Fibroblast of gingiva (primary cell): ENCODE measurements around the gene VEPH1.

Source experiments
- DNase-seq: peaks from one replicate; pipeline ENCODE4 v3.0.0-alpha.2; 2011; ENCODE audit warnings: low read depth

Gene VEPH1

DNA sequence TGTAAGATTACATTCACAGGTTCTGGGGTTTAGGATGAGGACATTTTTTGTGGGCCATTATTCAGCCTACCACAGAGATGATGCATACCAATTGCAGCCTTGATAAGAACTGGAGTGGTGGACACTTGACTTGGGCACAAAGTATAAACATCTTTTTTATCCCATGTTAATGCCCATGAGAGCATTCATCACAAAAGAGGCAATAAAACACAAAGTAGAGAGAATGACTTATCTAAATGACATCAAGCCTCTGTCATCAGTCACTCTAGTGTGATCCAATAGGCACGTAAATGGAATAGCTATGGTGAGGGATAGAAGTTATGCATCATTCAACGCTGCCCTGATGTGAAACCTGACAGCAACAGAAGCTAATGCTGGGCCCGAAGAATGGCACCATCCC is 25.8 kb downstream of the VEPH1 start:
- no peak for DNase-seq

DNA sequence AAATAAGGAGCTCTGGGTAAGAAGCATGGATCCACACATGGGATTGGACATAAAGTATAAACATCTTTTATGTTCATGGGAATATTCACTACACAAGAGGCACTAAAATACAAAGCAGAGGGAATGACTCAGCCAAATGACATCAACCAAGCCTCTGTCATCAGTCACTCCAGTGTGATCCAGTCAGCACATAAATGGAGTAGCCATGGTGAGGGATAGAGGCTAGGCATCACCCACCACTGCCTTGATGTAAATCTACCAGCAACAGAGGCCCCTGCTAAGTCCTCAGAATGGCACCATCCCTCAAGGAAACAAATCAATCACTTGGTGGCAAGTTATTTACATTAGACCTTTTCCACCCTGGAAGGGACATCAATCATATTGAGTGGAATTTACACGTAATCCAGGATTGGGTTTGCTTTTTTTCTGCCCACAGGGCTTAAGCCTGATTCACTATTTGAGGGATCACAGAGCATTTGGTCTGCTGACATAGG is 27.2 kb downstream of the VEPH1 start:
- DNase-seq, result no peak

DNA sequence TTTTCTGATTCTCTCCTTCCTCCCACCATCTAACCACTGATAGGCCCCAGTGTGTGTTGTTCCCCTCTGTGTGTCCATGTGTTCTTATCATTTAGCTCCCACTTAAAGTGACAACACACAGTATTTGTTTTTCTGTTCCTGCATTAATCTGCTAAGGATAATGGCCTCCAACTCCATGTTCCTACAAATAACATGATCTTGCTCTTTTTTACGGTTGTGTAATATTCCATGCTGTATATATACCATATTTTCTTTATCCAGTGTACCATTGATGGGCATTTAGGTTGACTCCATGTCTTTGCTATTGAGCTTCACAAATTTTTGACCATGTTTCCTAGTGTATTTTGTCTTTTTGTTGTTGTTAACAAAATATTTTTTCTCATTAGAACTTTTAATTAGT is 30.6 kb downstream of the VEPH1 start:
- DNase-seq, result no peak

DNA sequence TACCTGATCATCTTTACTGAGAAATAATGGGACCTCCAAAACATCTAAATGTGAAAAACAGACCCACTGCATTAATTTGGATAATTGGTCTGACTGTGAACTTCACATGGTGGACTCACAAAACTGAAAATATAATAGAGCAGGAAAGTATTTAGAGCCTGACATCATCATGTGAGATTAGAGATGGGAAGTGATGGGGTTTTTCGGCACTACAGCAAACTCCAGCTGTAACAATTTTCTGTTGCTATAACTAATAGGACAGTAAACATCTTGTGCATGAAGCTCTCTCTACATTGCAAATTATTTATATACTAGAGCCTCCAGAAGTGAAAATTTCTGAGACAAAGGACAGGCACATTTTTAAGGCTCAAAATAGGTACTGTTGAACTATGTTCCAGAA is 32.2 kb downstream of the VEPH1 start:
- no peak for DNase-seq

DNA sequence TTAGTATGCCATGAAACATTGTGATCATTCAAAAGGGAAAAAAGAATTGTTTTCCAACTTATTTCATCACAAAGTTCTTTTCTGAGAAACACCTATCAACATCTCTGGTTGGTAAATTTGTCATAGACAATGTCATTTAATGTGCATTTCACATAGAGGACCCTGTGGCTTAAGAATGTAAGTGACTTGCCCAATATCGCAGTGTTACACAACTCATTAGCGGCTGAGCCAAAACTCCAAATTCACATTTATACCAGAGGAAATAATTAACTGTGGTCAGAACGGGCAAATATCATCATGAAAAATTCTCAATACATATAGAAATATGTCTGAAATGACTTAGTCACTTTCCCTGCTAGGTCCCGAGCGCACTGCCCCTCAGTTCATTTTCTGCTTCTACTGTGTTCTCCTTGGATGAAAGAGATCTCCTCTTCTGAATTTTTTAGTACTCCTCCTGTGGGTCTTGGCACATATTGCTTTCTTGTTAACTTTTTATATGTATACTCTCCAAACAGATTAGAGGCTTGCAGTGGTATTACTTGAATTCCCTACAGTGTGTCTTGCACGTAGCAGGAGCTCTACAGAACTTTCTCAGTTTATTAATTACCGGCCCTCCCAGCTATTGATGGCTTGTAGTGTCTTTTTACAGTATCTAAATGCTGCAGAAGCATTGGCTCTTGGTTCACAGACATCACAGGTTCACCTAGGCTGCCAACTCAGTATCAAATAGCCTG is 33.5 kb downstream of the VEPH1 start:
- peak; percentile 51 for DNase-seq

DNA sequence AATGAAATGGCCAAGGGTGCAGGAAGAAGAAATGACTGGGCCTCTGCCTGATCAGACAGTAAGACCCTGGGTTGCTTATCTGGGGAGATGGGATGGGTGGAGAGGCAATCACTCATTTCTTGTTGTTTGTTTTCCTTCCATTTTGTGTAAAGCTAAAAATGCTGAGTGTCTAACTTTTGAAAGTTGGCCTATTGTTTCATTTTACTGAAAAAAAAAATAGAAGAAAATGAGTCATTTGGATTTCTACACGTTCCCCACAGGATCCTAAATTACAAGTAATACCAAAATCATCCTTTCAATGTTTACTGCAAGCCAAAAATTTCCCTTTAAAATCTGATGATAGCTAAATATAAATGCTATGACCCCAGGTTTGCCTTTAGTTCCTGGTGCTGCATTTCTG is 36.0 kb downstream of the VEPH1 start:
- DNase-seq, result peak; percentile 47

DNA sequence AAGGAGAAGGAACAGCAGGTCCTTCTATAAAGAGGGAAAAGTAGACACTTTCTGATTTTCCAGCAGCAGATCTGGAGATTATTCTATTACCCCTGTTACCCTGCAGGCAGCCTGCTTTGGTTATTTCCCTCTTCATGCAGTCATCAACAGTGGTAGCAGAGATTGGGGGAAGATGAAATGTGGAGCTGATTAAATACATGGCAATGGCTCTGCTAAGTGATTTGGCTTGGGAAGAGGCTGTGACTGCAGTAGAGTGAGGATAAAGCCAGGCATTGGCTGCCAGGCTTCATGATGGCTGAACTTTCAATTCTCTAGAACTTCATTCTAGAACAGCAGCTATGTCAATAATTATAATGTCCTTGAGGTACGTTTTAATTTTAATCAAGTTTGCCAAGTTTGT is 37.5 kb downstream of the VEPH1 start:
- DNase-seq, result peak; percentile 54

DNA sequence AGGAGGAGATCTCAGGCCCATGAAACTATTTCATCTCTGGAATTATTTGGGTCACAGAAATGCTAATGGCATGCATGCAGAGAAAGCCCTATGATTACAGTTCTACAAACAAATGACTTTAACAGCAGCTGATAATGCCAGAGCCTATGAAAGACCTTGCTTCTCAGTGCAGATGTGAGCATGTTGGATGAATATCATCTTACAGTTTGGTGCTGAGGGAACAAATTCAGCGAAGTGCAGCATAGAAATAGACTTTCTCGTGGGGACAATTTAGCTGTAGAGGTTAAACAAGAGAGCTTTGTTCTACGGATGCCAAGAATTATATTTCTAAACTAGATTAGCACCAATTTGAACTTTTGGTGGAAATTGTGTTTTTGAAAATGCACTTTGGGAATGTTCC is 38.9 kb downstream of the VEPH1 start:
- DNase-seq, result peak; percentile 68

DNA sequence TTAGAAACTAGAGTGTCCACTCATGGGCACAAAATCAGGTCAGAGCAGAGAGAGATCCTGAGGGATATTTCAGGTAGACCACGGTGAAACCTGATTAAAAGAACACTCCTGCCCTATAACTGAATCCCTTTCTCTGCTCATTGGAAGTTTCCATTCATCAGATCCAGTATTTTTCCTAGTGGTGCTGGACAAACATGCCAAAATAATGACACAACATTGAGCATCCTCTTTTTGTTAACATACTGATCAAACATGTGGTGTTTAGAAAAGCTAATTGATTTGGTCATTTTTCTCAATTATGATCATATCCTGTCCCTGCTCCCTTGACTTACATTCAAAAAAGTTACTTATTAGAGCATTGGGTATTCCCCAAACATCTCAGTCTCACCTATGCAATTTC is 39.4 kb downstream of the VEPH1 start:
- no peak for DNase-seq

DNA sequence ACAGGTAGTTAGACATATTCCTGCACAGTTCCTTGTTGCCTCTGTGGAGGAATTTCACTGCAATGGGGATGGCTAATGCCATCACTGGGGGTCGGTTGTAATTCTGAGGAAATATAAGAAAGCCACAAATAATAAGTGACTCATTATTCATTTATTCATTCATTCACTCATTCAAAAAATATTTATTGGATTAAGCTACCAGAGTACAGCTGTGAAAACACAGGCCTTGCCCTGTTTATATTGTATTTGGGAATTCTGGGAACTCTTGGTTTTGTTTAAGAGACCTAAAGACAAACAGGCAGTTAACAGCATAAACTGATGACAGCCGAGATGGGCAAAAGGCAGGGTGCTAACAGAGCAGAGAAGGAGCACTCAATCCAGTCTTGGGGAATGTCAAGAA is 43.0 kb downstream of the VEPH1 start:
- DNase-seq, result peak; percentile 52

DNA sequence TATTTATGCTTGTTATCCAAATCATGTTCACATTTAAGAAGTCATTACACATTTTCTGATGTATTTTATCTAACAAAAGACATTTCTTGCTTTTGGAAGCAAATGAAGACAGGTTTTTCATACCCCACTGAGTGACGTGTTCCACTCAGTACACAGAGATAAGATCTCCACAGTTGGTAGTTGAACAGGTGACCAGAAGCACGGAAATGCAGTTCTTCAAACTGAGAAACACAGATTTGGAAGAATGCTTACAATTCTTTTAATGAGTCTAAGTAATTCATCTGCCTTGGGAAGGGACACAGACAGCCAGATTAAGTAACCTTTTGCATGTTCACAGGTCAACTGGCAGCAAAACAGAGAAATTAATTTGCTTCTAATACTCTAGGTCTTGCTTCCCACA is 43.5 kb downstream of the VEPH1 start:
- no peak for DNase-seq

DNA sequence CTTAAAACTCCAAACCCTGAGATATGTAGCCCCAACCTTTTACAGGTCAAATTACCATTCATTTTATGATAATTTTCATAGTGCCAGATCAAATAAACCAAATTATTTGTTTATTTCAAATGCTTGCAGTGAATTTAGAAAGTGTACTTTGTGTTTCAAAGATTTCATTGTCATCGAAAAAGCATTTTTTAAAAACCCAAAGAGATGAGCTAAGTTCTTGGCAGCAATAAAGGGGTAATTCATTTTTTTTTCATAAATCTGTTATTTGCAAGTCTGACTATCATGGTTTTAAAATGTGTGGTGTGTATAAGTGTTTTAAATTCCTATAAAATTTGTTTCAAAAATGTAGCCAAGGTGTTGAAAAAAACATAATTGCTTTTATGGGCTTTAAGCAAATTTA is 49.4 kb downstream of the VEPH1 start:
- no peak for DNase-seq

DNA sequence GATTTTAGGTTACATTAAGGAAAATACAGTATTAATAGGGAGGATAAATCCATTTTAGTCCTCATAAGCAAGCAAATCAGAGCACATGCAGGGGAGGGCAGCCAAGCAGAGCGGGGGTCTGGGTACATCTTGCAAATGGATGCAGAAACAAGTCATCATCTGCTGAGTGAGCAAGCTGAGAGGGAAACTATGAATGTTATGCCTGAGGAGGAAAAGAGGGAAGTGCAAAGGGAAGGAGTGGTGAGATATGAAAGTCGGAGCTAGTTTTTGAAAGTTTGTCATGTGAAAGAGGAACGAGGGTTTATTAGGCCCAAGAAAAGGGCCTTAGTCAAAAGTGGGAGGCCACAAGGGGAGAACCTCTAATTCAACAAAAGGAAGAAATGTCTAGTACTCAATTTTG is 51.1 kb downstream of the VEPH1 start:
- no peak for DNase-seq

DNA sequence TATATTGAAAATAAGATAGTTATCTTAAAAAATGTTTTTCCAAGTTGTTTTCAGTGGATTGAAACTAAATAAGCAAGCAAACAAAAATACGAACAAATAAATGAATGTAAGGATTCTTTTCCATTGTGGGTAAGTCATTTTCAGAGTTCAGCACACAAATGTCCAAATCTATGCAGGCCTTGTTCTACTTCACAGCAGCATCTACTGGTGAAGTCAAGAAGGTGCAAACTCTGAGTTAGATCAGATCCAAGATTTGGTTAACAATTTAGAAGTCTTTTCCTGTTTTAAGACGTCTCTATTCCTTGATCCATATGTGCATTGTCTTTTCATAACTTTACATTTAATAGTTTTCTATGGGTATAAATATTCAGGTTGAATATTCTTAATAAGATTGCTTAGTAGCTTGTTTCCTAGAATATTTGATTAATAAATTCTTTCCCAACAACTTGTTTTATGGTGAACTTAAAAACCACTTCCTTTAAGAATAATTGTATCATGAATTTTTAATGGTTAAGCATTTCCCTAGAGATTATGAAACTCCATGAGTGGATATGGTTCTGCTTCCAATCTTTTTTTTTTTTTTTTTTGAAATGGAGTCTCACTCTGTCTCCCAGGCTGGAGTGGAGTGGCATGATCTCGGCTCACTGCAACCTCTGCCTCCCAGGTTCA is 56.1 kb downstream of the VEPH1 start:
- peak; percentile 70 for DNase-seq

DNA sequence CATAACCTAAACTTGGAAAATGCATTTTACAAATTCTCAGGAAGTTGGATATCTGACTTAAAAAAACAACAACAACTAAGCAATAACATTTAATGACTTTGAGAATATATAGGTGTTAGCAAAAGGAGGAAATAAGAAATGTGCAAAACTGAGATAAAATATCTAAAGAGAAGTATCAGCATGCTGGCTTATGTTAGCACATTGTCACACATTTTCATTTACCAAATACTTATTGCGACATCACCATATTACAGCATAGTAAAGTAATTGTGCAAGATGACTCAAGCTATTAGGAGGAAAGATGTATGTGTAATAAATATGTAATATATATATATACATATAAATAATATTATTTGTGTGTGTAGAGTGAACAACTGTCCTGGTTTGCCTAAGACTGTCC is 57.4 kb downstream of the VEPH1 start:
- DNase-seq, result peak; percentile 85

DNA sequence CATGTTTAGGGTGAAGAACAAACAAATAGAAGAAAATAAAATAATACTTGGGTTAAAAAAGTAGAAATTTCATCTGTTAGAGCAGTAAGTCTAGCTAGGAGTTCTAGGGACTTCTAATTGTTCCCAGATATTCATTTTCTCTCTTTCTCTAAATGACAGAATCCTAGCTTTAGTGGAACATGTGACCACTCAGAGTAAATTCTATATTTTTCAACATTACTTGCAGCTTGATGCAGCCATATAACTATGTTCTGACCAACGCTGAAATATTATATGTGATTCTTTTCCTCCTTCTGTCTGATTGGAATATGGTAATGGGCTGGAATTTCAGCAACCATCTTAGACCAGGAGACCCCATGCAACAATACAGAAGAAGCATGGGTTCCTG is 58.4 kb downstream of the VEPH1 start:
- peak; percentile 69 for DNase-seq

DNA sequence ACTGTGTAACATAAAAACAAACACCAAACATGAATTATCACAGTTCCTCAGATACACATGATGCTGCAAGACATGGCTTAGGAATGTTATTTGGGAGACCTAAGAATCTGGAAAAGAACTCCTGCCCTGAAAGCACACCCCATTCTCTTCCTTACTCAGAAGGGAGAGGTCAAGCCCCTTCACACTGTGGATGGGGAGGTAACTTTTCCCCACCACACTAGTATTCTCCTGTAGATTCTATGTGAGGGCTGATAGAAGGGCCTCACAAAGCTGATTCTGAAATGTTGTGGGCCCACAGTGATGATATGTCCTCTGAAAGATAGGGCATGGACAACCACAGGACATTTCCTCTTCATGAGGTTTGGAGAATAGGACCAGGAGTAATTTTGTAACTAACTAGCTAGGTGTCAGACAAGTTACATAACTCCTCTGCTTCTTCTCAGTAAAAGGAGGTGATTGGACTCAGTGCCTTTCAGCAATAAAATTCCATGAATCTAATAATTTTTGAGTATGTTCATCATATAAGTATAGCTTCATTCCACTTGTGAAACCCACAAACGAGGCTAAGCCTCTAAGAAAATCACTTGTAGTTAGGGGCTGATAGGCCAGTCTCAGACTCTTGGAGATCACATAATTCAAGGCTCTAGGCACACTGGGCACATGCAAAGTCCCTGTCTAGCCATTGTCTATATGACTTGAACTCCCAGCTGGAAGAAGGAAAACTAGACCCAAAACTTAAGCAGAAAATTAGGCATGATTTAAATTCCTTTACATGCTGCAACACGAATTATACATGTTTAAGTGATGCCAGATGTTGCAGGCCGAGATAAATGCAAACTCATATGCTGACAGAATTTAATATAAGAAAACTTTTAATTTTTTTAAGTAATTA is 59.1 kb downstream of the VEPH1 start:
- peak; percentile 92 for DNase-seq

DNA sequence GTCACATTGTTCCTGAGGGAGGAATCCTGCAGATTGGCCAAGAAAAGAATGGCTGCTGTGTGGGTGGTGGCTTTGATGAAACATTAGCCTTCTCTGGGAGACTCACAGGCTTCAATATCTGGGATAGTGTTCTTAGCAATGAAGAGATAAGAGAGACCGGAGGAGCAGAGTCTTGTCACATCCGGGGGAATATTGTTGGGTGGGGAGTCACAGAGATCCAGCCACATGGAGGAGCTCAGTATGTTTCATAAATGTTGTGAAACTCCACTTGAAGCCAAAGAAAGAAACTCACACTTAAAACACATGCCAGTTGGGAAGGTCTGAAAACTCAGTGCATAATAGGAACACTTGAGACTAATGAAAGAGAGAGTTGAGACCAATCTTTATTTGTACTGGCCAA is 60.5 kb downstream of the VEPH1 start:
- DNase-seq, result peak; percentile 74

DNA sequence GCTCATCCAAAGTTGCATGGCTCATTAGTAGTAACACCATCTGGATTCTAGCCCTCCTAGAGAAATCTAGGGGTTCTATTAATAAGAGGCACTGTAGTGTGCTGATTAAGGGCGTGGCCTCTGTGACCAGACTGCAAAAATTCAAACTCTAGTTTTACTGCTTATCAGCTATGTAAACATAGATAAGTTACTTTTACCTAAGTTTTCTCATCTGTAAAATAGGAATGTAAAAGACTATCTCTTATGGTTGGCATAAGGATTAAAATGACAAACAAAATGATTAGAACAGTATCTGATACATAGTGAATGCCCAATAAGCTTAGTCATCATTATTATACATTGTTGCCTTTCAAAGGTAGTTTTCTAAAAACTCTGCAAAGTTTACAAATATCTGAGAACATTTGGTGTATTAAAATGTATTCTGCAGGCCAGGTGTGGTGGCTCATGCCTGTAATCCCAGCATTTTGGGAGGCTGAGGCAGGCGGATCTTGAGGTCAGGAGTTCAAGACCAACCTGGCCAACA is 62.1 kb downstream of the VEPH1 start:
- DNase-seq, result no peak

DNA sequence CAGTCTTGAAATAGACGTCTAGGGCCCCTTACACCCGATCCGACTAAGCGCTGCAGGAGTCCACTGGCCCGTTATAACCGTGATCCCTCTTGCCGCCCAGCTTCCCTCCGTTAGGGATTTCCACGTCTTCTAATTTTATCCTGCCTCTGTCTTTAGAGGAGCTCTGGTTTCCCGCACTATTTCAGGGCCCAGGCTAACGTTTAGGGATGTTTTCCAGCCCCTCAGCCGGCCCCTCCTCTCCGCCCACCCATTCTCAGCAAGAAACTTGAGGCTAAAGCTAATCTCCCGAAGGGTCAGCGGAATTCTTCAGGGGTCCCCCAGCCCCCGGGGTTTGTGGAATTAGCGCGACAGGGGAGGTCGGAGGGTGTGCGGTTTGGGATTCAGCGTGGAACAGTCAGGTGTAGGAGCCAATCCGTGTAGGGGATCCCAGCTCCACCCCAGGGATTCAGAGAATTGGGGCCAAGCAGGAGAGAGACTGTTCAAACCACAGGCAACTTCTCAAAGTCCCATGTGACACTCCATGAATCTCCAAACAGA is 65.0 kb downstream of the VEPH1 start:
- peak; percentile 40 for DNase-seq

DNA sequence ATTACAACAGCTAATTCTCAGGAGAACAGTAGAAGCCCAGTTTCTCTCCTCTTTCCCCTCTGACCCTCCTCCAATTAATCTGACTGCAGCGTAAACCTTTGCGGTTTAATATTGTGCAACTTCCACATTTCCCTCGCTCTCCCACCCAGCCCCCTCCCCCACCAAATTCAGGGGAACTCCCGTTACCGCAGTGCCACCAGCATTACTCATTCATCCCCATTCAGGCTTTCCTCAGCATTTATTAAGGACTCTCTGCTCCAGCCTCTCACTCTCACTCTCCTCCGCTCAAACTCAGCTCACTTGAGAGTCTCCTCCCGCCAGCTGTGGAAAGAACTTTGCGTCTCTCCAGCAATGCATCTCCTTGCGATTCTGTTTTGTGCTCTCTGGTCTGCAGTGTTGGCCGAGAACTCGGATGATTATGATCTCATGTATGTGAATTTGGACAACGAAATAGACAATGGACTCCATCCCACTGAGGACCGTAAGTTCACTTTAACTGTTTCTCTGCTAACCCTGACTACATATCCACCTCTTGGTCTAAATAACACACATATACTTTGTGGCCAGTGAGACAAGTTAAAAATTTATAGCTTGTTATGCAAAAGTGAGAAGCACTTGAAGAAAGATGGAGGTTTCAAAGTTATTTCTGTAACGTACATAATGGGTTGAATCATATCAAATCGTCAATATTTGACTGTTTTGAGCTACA is 66.5 kb downstream of the VEPH1 start, which contains the start of gene PTX3:
Gene PTX3 (plus strand): TSS at position 268 of the 709 bp plus-strand sequence. CDS start 84 bp downstream, at position 352.
- peak; percentile 96 for DNase-seq
